GM12878 (cell line): ENCODE data around the gene BCAR3. TPM values are rescaled to one million over a fixed set of nuclear protein-coding genes. Genes with fewer than 3 reads are reported as not detected.

Experiments
- ATAC-seq: fragments of 200-7000 bp; cut with Tn5 transposase; 3 replicates; pipeline ENCODE4 v1.9.1; 2020; ENCODE audit warnings: mild to moderate bottlenecking, moderate library complexity
- BruUV-seq: library from RNA; stranded (reverse); fragments of 400-500 nt; replicated peaks from 2 replicates; lab custom pipeline; 2021; lab: Mats Ljungman, UMichigan
- CTCF ChIA-PET: fragments of 300-600 bp; sonication (Branson Sonifier 250); formaldehyde crosslinking; extraction: SDS; loops from one replicate; lab custom pipeline; 2021; ENCODE audit warnings: inconsistent platforms; lab: Yijun Ruan, JAX
- POLR2A ChIA-PET: fragments of 350-600 bp; formaldehyde crosslinking; extraction: SDS; loops from one replicate; lab custom pipeline; 2021; ENCODE audit warnings: inconsistent platforms; lab: Charles Lee
- RAD21 ChIA-PET: fragments of 300-600 bp; sonication (Branson Sonifier 250); formaldehyde crosslinking; loops from one replicate; lab custom pipeline; 2023; ENCODE audit warnings: antibody characterized with exemption; ENCODE audit not compliant: unreplicated experiment; lab: Charles Lee
- SMC1A ChIA-PET: fragments of 300-600 bp; sonication (Branson Sonifier 250); formaldehyde crosslinking; loops from one replicate; lab custom pipeline; 2023; ENCODE audit not compliant: unreplicated experiment, uncharacterized antibody; lab: Charles Lee
- DNase-seq: peaks from one replicate; pipeline ENCODE4 v3.0.0-alpha.2; 2011; ENCODE audit warnings: low read depth, low spot score
- FAIRE-seq: peaks from 3 replicates; lab custom pipeline; 2011; peaks lifted over from hg19 to GRCh38; lab: Jason Lieb, UNC
- H2AFZ ChIP-seq: 2 replicates; pipeline ENCODE4 v1.6.0; 2011; ENCODE audit warnings: low read depth, low read length, control low read depth; ENCODE audit not compliant: control insufficient read depth
- H3K27ac ChIP-seq: 2 replicates; pipeline ENCODE4 v1.5.1; 2011; ENCODE audit warnings: control low read depth; ENCODE audit not compliant: control insufficient read depth, insufficient read depth
- H3K27me3 ChIP-seq, 2 experiments: replicated peaks in 1 of 2; 2 replicates each; pipeline versions ENCODE4 v1.6.0 to v1.6.1; 2011; ENCODE audit warnings: low read length in 1 of 2; ENCODE audit not compliant: control insufficient read depth in 2 of 2, insufficient read depth in 2 of 2
- H3K36me3 ChIP-seq, 2 experiments: 2 replicates each; pipeline ENCODE4 v1.5.1; 2011; ENCODE audit warnings: low read length in 1 of 2; ENCODE audit not compliant: control insufficient read depth in 2 of 2, insufficient read depth in 2 of 2
- H3K4me1 ChIP-seq: 2 replicates; pipeline ENCODE4 v1.6.1; 2011; ENCODE audit warnings: mild to moderate bottlenecking, low read length, moderate library complexity, mixed read lengths; ENCODE audit not compliant: control insufficient read depth, insufficient read depth
- H3K4me2 ChIP-seq: 2 replicates; pipeline ENCODE4 v1.6.0; 2011; ENCODE audit warnings: control low read depth; ENCODE audit not compliant: control insufficient read depth, insufficient read depth
- H3K4me3 ChIP-seq: fragments of 200-600 bp; sonication (generic); 2 replicates; pipeline ENCODE4 v1.5.1; 2016
- H3K79me2 ChIP-seq: 2 replicates; pipeline ENCODE4 v1.6.0; 2011; ENCODE audit warnings: low read length; ENCODE audit not compliant: control insufficient read depth, insufficient read depth
- H3K9ac ChIP-seq: 2 replicates; pipeline ENCODE4 v1.8.0; 2011; ENCODE audit warnings: low read length, control low read depth, mixed read lengths; ENCODE audit not compliant: control insufficient read depth, insufficient read depth
- H3K9me3 ChIP-seq: replicated peaks from 3 replicates; pipeline ENCODE4 v1.5.1; 2011; ENCODE audit warnings: mild to moderate bottlenecking, low read length; ENCODE audit not compliant: control insufficient read depth, insufficient read depth
- H4K20me1 ChIP-seq: 2 replicates; pipeline ENCODE4 v1.6.0; 2011; ENCODE audit not compliant: control insufficient read depth, insufficient read depth
- ASH2L ChIP-seq: fragments of 300-600, 200-600 bp; sonication (generic); IDR thresholded peaks from 2 replicates; pipeline ENCODE4 v1.6.1; 2017; ENCODE audit warnings: low read depth, mild to moderate bottlenecking, borderline replicate concordance
- CHD4 ChIP-seq: fragments of 200-600 bp; sonication (generic); IDR thresholded peaks from 2 replicates; pipeline ENCODE4 v1.6.1; 2016; ENCODE audit warnings: mild to moderate bottlenecking
- EP300 ChIP-seq, 2 experiments: fragments of 150-350 bp in 1 of 2; IDR thresholded peaks; 2 replicates each; pipeline ENCODE4 v1.6.1; 2011 to 2012; ENCODE audit warnings: low read depth in 2 of 2, low read length in 2 of 2, borderline replicate concordance in 1 of 2, improper control_type of control experiment in 1 of 2, inconsistent platforms in 1 of 2; ENCODE audit not compliant: control insufficient read depth in 1 of 2
- IKZF2 ChIP-seq, 2 experiments: fragments of 450-650 bp; IDR thresholded peaks; 2 replicates each; pipeline ENCODE4 v1.6.1; 2017; ENCODE audit warnings: mild to moderate bottlenecking in 2 of 2, moderate library complexity in 2 of 2
- IRF4 ChIP-seq: IDR thresholded peaks from 2 replicates; pipeline ENCODE4 v1.6.1; 2011; ENCODE audit warnings: low read depth, low read length
- MEF2A ChIP-seq: IDR thresholded peaks from 2 replicates; pipeline ENCODE4 v1.6.1; 2011; ENCODE audit warnings: low read depth, mild to moderate bottlenecking, low read length, moderate library complexity; ENCODE audit not compliant: insufficient read depth
- SIX5 ChIP-seq: IDR thresholded peaks from 2 replicates; pipeline ENCODE4 v1.6.1; 2011; ENCODE audit warnings: mild to moderate bottlenecking, low read depth, low read length, moderate library complexity; ENCODE audit not compliant: severe bottlenecking
- SMARCA5 ChIP-seq: fragments of 450-650 bp; IDR thresholded peaks from 2 replicates; pipeline ENCODE4 v1.6.1; 2017; ENCODE audit warnings: mild to moderate bottlenecking
- YBX1 ChIP-seq: fragments of 450-650 bp; IDR thresholded peaks from 2 replicates; pipeline ENCODE4 v1.6.1; 2016; ENCODE audit warnings: antibody characterized with exemption
- ZNF622 ChIP-seq: fragments of 450-650 bp; IDR thresholded peaks from 2 replicates; pipeline ENCODE4 v1.6.1; 2017; ENCODE audit warnings: mild to moderate bottlenecking, inconsistent platforms
- whole genome bisulfite sequencing: methylation state at CpG from one replicate; pipeline ENCODE4 v1.1.6; 2016; ENCODE audit warnings: low lambda C conversion rate; ENCODE audit not compliant: insufficient replicate concordance, insufficient coverage; ENCODE audit errors: missing lambda C conversion rate; 5-methylcytosine and 5-hydroxymethylcytosine counted together
- in situ Hi-C: fragments of 300-500 bp; cut with MboI; formaldehyde crosslinking; loops from 9 replicates; pipeline ENCODE4 v1.14.3; 2018; ENCODE audit warnings: mixed read lengths
- intact Hi-C: fragments of 100-400 bp; cut with micrococcal nuclease; formaldehyde crosslinking; loops from one replicate; pipeline ENCODE4 v1.14.2; 2022; ENCODE audit not compliant: unreplicated experiment
- polyA plus RNA-seq, 11 experiments: library from polyadenylated mRNA; depleted of rRNA in 4 of 11; unstranded in 6 of 11; stranded (reverse) in 5 of 11; fragments of >200 nt; fragmentation: Nextera tagmentation in 4 of 11; fragmentation: Illumina TruSeq in 1 of 11; extraction: Ambion mirVana in 4 of 11; extraction: Trizol in 1 of 11; gene quantifications; 1 replicate in 1 of 11; 2 replicates in 10 of 11; pipeline versions ENCODE4 v1.2.1 to v1.2.3, GENCODE V29; 2011 to 2016; ENCODE audit warnings: inconsistent platforms in 2 of 11, missing spikeins in 2 of 11, low read depth in 1 of 11
- total RNA-seq, 4 experiments: library from RNA; depleted of rRNA in 3 of 4; stranded (reverse); fragments of >200 nt in 3 of 4; fragmentation: Illumina TruSeq in 1 of 4; extraction: Trizol in 1 of 4; gene quantifications; 2 replicates each; pipeline versions ENCODE4 v1.2.1 to v1.2.3, GENCODE V29; 2013 to 2021
- TF ChIP-seq, protein P1 (sequence below): IDR thresholded peaks from 2 replicates; pipeline ENCODE4 v1.6.1; 2011; ENCODE audit warnings: mild to moderate bottlenecking, low read depth, low read length, moderate library complexity; ENCODE audit not compliant: insufficient replicate concordance
- TF ChIP-seq, protein P2 (sequence below): IDR thresholded peaks from 2 replicates; pipeline ENCODE4 v1.6.1; 2011; ENCODE audit warnings: low read depth, low read length, improper control_type of control experiment, borderline replicate concordance

BCAR3 gene
- total and polyA plus RNA-seq, 10 of the 15 experiments (the other 5 are each of a cell fraction or from before 2014, with no cell fraction given) = 1.3 to 6.6 (median 1.8) TPM

DNA sequence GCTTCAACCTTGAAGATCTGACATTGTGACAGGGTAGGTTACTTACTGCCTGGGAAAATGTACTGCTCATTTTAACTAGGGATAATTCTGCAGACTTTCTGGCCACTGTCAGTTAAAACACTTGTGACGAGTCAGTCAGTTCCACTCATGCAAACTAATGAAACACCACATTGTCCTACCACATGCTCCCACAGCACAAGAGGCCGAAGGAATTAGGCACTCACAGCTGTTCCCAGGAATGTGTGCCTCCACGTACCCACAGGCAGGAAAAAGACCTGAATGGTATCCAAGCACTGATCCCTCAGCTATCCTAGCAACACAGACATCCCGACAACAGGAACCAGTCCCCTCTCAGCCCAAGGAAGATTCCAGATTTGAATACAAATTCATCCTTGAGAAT, 12.3 kb downstream of the BCAR3 start:
- H3K27ac ChIP-seq = no peak overlapping the region
- no peak for FAIRE-seq
- H3K79me2 ChIP-seq = no peaks in the 10 kb centered on the region
- DNase-seq = no peak
- H3K4me3 ChIP-seq = no peak overlapping the region
- POLR2A ChIA-PET = no interaction called here
- WGBS = 64% methylated on average over 4 of the region's 4 CpGs
- no TSS peak for BruUV-seq
- in situ Hi-C loops = no loop called here
- no peaks in the 10 kb centered on the region for H3K36me3 ChIP-seq
- no peaks in the 10 kb centered on the region for H4K20me1 ChIP-seq
- RAD21 ChIA-PET = interaction anchor here (1.4 to 1.9 kb wide), 2 partner anchors 40 to 142 kb away, joined by 3 to 7 read pairs; no protein-coding TSS in a partner anchor
- no peak for ATAC-seq
- H3K27me3 ChIP-seq = no peaks in the 10 kb centered on the region; a peak in 1 of 4 replicates
- H3K9me3 ChIP-seq = no peaks in the 10 kb centered on the region
- SMC1A ChIA-PET = interaction anchor here (1.1 to 7.9 kb wide), 6 partner anchors 14 to 177 kb away, joined by 3 to 61 read pairs (median 14); no protein-coding TSS in a partner anchor
- intact Hi-C loops = no loop called here
- no peak for TF ChIP-seq YBX1
- TF ChIP-seq SMARCA5 = no peak
- TF ChIP-seq IKZF2 (IDR thresholded peaks at IDR 0.05) = no peak
- no peak for TF ChIP-seq MEF2A
- TF ChIP-seq ASH2L = no peak
- TF ChIP-seq, protein P1, sequence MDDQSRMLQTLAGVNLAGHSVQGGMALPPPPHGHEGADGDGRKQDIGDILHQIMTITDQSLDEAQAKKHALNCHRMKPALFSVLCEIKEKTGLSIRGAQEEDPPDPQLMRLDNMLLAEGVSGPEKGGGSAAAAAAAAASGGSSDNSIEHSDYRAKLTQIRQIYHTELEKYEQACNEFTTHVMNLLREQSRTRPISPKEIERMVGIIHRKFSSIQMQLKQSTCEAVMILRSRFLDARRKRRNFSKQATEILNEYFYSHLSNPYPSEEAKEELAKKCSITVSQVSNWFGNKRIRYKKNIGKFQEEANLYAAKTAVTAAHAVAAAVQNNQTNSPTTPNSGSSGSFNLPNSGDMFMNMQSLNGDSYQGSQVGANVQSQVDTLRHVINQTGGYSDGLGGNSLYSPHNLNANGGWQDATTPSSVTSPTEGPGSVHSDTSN = no peak
- no peak for TF ChIP-seq SIX5
- TF ChIP-seq EP300 (IDR thresholded peaks at IDR 0.05; ENCODE audit: borderline replicate concordance in 1 of 2, control insufficient read depth in 1 of 2, low read depth in 2 of 2, low read length in 2 of 2) = no peak
- TF ChIP-seq CHD4 = no peak
- no peak for TF ChIP-seq IRF4
- TF ChIP-seq, protein P2, sequence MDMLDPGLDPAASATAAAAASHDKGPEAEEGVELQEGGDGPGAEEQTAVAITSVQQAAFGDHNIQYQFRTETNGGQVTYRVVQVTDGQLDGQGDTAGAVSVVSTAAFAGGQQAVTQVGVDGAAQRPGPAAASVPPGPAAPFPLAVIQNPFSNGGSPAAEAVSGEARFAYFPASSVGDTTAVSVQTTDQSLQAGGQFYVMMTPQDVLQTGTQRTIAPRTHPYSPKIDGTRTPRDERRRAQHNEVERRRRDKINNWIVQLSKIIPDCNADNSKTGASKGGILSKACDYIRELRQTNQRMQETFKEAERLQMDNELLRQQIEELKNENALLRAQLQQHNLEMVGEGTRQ = no peak
- TF ChIP-seq ZNF622 = no peak
- H3K4me2 ChIP-seq = no peak overlapping the region
- H3K4me1 ChIP-seq = no peaks in the 10 kb centered on the region
- no peak overlapping the region for H3K9ac ChIP-seq
- CTCF ChIA-PET = interaction anchor here (1.1 to 4.2 kb wide), 10 partner anchors 10 to 365 kb away, joined by 3 to 28 read pairs (median 4); partner anchors contain the start of gene BCAR3
- H2AFZ ChIP-seq = no peak overlapping the region
